Keratinocyte (primary cell): ENCODE measurements around the gene TNNI3. TPM values are rescaled to one million over a fixed set of nuclear protein-coding genes. Genes with fewer than 3 reads are reported as not detected.

Source experiments
- DNase-seq: peaks from one replicate; pipeline ENCODE4 v3.0.0-alpha.2; 2011; ENCODE audit warnings: low read depth, missing footprints, low spot score
- FAIRE-seq: peaks from 2 replicates; lab custom pipeline; 2011; peaks lifted over from hg19 to GRCh38; lab: Jason Lieb, UNC
- H2AFZ ChIP-seq: 2 replicates; pipeline ENCODE4 v1.6.0; 2012; ENCODE audit warnings: low read length, control low read depth, inconsistent platforms; ENCODE audit not compliant: control insufficient read depth
- H3K27ac ChIP-seq: 2 replicates; pipeline ENCODE4 v1.5.1; 2011; ENCODE audit warnings: low read length; ENCODE audit not compliant: control insufficient read depth, insufficient read depth
- H3K27me3 ChIP-seq: 3 replicates; pipeline ENCODE4 v1.6.0; 2011; ENCODE audit warnings: low read length; ENCODE audit not compliant: control insufficient read depth, insufficient read depth; ENCODE audit errors: extremely low read depth
- H3K36me3 ChIP-seq, 2 experiments: 2 replicates in 1 of 2; 3 replicates in 1 of 2; pipeline ENCODE4 v1.5.1; 2011; ENCODE audit warnings: low read length in 2 of 2, mild to moderate bottlenecking in 1 of 2; ENCODE audit not compliant: control insufficient read depth in 2 of 2, insufficient read depth in 2 of 2; ENCODE audit errors: extremely low read depth in 1 of 2
- H3K4me1 ChIP-seq: 3 replicates; pipeline ENCODE4 v1.5.1; 2011; ENCODE audit warnings: low read length; ENCODE audit not compliant: control insufficient read depth, insufficient read depth; ENCODE audit errors: extremely low read depth
- H3K4me2 ChIP-seq: 3 replicates; pipeline ENCODE4 v1.6.0; 2011; ENCODE audit warnings: low read depth, low read length; ENCODE audit not compliant: control insufficient read depth, insufficient read depth; ENCODE audit errors: extremely low read depth
- H3K4me3 ChIP-seq, 3 experiments: fragments of 200-600 bp in 1 of 3; sonication (generic) in 1 of 3; 2 replicates in 2 of 3; 3 replicates in 1 of 3; pipeline ENCODE4 v1.5.1; 2011 to 2016; ENCODE audit warnings: low read length in 3 of 3, mild to moderate bottlenecking in 3 of 3, control low read depth in 2 of 3, inconsistent platforms in 1 of 3, low read depth in 1 of 3, mixed read lengths in 1 of 3, mixed run types in 1 of 3, moderate library complexity in 1 of 3; ENCODE audit not compliant: control insufficient read depth in 2 of 3, insufficient read depth in 2 of 3; ENCODE audit errors: extremely low read depth in 1 of 3
- H3K79me2 ChIP-seq: 2 replicates; pipeline ENCODE4 v1.6.0; 2012; ENCODE audit warnings: low read length; ENCODE audit not compliant: control insufficient read depth, insufficient read depth
- H3K9ac ChIP-seq: 3 replicates; pipeline ENCODE4 v1.6.0; 2011; ENCODE audit warnings: low read length; ENCODE audit not compliant: control insufficient read depth, insufficient read depth; ENCODE audit errors: extremely low read depth
- H3K9me1 ChIP-seq: 3 replicates; pipeline ENCODE4 v1.6.0; 2011; ENCODE audit warnings: low read length; ENCODE audit not compliant: control insufficient read depth, insufficient read depth; ENCODE audit errors: extremely low read depth
- H3K9me3 ChIP-seq: 2 replicates; pipeline ENCODE4 v1.5.1; 2012; ENCODE audit warnings: low read depth, low read length; ENCODE audit not compliant: control insufficient read depth
- H4K20me1 ChIP-seq: 3 replicates; pipeline ENCODE4 v1.6.0; 2011; ENCODE audit warnings: low read length; ENCODE audit not compliant: control insufficient read depth, insufficient read depth; ENCODE audit errors: extremely low read depth
- EZH2 ChIP-seq: IDR thresholded peaks from one replicate; pipeline ENCODE4 v1.6.1; 2012; ENCODE audit warnings: inconsistent platforms, mild to moderate bottlenecking, low read length, moderate library complexity
- dilution Hi-C: fragments of 300-500 bp; cut with MboI; formaldehyde crosslinking; loops from one replicate; pipeline ENCODE4 v1.7.0; 2020; ENCODE audit warnings: low sequenced_read_pairs; ENCODE audit not compliant: extremely low pct_ligation_motif_present
- polyA plus RNA-seq, 5 experiments: library from polyadenylated mRNA; depleted of rRNA in 3 of 5; stranded (reverse) in 3 of 5; stranded (forward) in 1 of 5; unstranded in 1 of 5; fragments of >200 nt; gene quantifications; 1 replicate in 1 of 5; 2 replicates in 3 of 5; 3 replicates in 1 of 5; pipeline versions ENCODE4 v1.2.1 to v1.2.3, GENCODE V29; 2011 to 2012; ENCODE audit warnings: missing spikeins in 2 of 5, low read depth in 1 of 5, low replicate concordance in 1 of 5
- TF ChIP-seq, protein P1 (sequence below), 3 experiments: IDR thresholded peaks in 1 of 3; conservative IDR thresholded peaks in 1 of 3; optimal IDR thresholded peaks in 1 of 3; 2 replicates in 2 of 3; 3 replicates in 1 of 3; pipeline versions ENCODE3 to v1.5.1; 2011; ENCODE audit warnings: low read length in 3 of 3, mild to moderate bottlenecking in 3 of 3, moderate library complexity in 2 of 3, control low read depth in 1 of 3, inconsistent platforms in 1 of 3; ENCODE audit not compliant: insufficient read depth in 2 of 3; ENCODE audit errors: extremely low read depth in 1 of 3

Gene TNNI3
- polyA plus RNA-seq, 1 donor (not counting 4 experiments of a cell fraction or from before 2014, with no cell fraction given), result 4.1 TPM

DNA sequence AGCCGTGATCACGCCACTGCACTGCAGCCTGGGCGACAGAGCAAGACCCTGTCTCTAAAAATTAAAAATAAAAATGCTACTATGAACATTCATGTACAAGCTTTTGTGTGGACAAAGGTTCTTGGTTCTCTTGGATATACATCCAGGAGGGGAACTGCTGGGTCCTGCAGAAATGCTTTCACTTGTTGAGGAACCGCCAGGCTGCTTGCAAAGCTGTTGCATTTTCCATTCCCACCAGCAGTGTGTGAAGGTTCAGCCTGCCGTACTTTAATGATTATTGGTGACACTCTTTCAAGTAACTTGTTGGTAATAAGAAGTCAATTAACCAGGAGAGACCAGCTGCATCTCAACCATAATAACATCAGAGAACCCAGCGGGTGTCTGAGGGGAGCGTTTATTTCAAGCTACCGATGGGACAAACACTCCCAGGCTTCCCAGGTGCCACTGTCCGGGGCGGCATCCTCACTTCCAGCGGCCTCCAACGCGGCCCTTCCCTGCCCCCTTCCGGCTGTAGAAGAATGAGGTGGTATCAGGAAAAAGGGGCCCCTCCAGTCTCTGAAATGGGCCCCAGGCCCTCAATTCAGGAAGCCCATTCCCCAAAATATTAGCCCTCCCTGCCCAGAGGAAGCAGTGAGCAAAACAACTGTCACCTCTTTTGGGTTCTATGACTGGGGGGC lies 24.9 kb downstream of the TNNI3 start:
- Histone ChIP-seq H3K9me3 (no peaks in the 10 kb centered on the region), H3K4me2 (no peak overlapping the region), H4K20me1 (no peaks in the 10 kb centered on the region), H3K36me3 (peaks cover 0 to 13% of the 10 kb centered on the region in 2 experiments), H2AFZ (no peak overlapping the region), H3K4me1 (no peaks in the 10 kb centered on the region), H3K27ac (no peak overlapping the region), H3K79me2 (no peaks in the 10 kb centered on the region), H3K27me3 (no peaks in the 10 kb centered on the region), H3K9me1 (no peaks in the 10 kb centered on the region), H3K4me3 (no peak overlapping the region), H3K9ac (no peak overlapping the region)
- FAIRE-seq (no peak), DNase-seq (no peak)
- TF ChIP-seq EZH2, result no peak
- dilution Hi-C loops, result no loop called here

DNA sequence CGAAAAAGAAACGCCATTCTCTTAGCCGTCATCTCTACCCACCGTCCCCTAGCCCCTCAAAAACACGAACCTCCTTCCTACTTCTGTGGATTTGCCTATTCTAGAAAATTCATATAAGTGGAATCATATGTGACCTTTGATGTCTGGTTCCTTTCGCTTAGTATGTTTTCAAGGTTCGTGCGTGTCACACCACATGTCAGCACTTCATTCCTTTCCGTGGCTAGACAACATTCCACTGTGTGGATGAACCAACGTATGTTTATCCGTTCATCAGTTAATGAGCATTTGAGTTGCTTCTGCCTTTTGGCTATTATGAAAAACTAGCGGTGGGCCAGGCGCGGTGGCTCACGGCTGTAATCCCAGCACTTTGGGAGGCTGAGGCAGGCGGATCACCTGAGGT lies 26.1 kb downstream of the TNNI3 start:
- Histone ChIP-seq H3K27me3 (no peaks in the 10 kb centered on the region), H3K4me1 (no peaks in the 10 kb centered on the region), H2AFZ (no peak overlapping the region), H4K20me1 (no peaks in the 10 kb centered on the region), H3K36me3 (peaks cover 0 to 13% of the 10 kb centered on the region in 2 experiments), H3K27ac (no peak overlapping the region), H3K4me2 (no peak overlapping the region), H3K9ac (no peak overlapping the region), H3K79me2 (no peaks in the 10 kb centered on the region), H3K4me3 (no peak overlapping the region), H3K9me3 (no peaks in the 10 kb centered on the region), H3K9me1 (no peaks in the 10 kb centered on the region)
- TF ChIP-seq, protein P1, sequence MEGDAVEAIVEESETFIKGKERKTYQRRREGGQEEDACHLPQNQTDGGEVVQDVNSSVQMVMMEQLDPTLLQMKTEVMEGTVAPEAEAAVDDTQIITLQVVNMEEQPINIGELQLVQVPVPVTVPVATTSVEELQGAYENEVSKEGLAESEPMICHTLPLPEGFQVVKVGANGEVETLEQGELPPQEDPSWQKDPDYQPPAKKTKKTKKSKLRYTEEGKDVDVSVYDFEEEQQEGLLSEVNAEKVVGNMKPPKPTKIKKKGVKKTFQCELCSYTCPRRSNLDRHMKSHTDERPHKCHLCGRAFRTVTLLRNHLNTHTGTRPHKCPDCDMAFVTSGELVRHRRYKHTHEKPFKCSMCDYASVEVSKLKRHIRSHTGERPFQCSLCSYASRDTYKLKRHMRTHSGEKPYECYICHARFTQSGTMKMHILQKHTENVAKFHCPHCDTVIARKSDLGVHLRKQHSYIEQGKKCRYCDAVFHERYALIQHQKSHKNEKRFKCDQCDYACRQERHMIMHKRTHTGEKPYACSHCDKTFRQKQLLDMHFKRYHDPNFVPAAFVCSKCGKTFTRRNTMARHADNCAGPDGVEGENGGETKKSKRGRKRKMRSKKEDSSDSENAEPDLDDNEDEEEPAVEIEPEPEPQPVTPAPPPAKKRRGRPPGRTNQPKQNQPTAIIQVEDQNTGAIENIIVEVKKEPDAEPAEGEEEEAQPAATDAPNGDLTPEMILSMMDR (optimal IDR thresholded peaks at IDR 0.05 in 1 of 3, IDR thresholded peaks at IDR 0.05 in 1 of 3, conservative IDR thresholded peaks at IDR 0.05 in 1 of 3; ENCODE audit: extremely low read depth in 1 of 3, insufficient read depth in 2 of 3, low read length in 3 of 3), result no peak
- dilution Hi-C loops, result no loop called here
- DNase-seq (no peak), FAIRE-seq (no peak)

DNA sequence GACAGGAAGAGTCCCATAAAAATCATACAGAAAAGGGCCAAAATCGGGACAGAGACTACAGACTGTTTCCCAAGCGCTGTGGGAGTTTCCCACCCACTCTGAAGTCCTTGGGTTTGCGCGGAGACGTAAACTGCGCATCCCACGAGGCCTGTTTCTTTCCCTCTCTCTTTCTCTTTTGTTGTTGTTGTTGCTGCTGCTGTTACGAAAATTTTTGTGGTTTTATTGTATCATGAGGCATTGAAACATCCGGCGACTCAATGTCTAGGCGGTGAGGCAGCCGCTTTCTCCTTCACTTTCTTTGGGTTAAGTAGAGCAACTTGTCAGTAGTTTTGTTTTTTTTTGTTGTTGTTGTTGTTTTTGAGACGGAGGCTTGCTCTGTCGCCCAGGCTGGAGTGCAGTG lies 38.5 kb downstream of the TNNI3 start:
- no peaks in the 10 kb centered on the region for H3K27me3 ChIP-seq
- no peaks in the 10 kb centered on the region for H3K9me3 ChIP-seq
- peaks cover 0 to 1% of the 10 kb centered on the region in 2 experiments for H3K36me3 ChIP-seq
- TF ChIP-seq EZH2, result no peak
- TF ChIP-seq, protein P1 (optimal IDR thresholded peaks at IDR 0.05 in 1 of 3, IDR thresholded peaks at IDR 0.05 in 1 of 3, conservative IDR thresholded peaks at IDR 0.05 in 1 of 3; ENCODE audit: extremely low read depth in 1 of 3, insufficient read depth in 2 of 3, low read length in 3 of 3), result no peak
- no peaks in the 10 kb centered on the region for H3K9me1 ChIP-seq
- H3K79me2 ChIP-seq, result peaks cover 32% of the 10 kb centered on the region
- no peak overlapping the region for H3K4me3 ChIP-seq
- H3K9ac ChIP-seq, result no peak overlapping the region
- H3K4me2 ChIP-seq, result no peak overlapping the region
- no peak overlapping the region for H3K27ac ChIP-seq
- H3K4me1 ChIP-seq, result peaks cover 11% of the 10 kb centered on the region
- dilution Hi-C loops, result no loop called here
- H4K20me1 ChIP-seq, result peaks cover 9% of the 10 kb centered on the region
- FAIRE-seq, result no peak
- no peak overlapping the region for H2AFZ ChIP-seq
- DNase-seq, result no peak
